CD8-positive, alpha-beta memory T cell (primary cell): ENCODE data around the gene AK4. TPM values are rescaled to one million over a fixed set of nuclear protein-coding genes. Genes with fewer than 3 reads are reported as not detected.

Experiments used
- CTCF ChIA-PET: fragments of 350-600 bp; sonication (Branson Sonifier 250); formaldehyde crosslinking; loops from one replicate; lab custom pipeline; 2021; ENCODE audit warnings: antibody characterized with exemption; lab: Charles Lee
- POLR2A ChIA-PET: fragments of 350-600 bp; sonication (Branson Sonifier 250); formaldehyde crosslinking; loops from one replicate; lab custom pipeline; 2021; ENCODE audit warnings: antibody characterized with exemption; lab: Charles Lee
- DNase-seq, 5 donors: peaks; one replicate each; pipeline versions ENCODE4 v3.0.0 to v3.0.0-alpha.2; 2020 to 2022; ENCODE audit warnings: mixed read lengths in 1 of 5
- H3K27ac ChIP-seq: one replicate; pipeline ENCODE4 v1.7.0; 2013; ENCODE audit warnings: low read depth, mild to moderate bottlenecking, low read length, moderate library complexity
- H3K27me3 ChIP-seq: 2 replicates; pipeline ENCODE4 v1.7.0; 2013; ENCODE audit warnings: low read length, mild to moderate bottlenecking; ENCODE audit not compliant: insufficient read depth, poor library complexity, severe bottlenecking
- H3K36me3 ChIP-seq: 2 replicates; pipeline ENCODE4 v1.7.0; 2013; ENCODE audit warnings: mild to moderate bottlenecking, low read length, moderate library complexity; ENCODE audit not compliant: insufficient read depth
- H3K4me1 ChIP-seq: 2 replicates; pipeline ENCODE4 v1.7.0; 2013; ENCODE audit warnings: mild to moderate bottlenecking, low read length, moderate library complexity; ENCODE audit not compliant: insufficient read depth
- H3K4me3 ChIP-seq: 2 replicates; pipeline ENCODE4 v1.7.0; 2013; ENCODE audit warnings: mild to moderate bottlenecking, low read length
- H3K9me3 ChIP-seq: 2 replicates; pipeline ENCODE4 v1.7.0; 2013; ENCODE audit warnings: mild to moderate bottlenecking, low read length
- H3K27ac Mint-ChIP-seq, 8 donors: one replicate each; pipeline ENCODE4 v1.8.0; 2020 to 2021; ENCODE audit warnings: mixed read lengths in 8 of 8, mild to moderate bottlenecking in 6 of 8, inconsistent platforms in 3 of 8, moderate library complexity in 3 of 8
- H3K27me3 Mint-ChIP-seq, 2 donors: one replicate each; pipeline ENCODE4 v1.8.0; 2020 to 2021; ENCODE audit warnings: mixed read lengths in 2 of 2, mild to moderate bottlenecking in 1 of 2, moderate library complexity in 1 of 2
- H3K36me3 Mint-ChIP-seq, 3 donors: one replicate each; pipeline ENCODE4 v1.8.0; 2020 to 2021; ENCODE audit warnings: mixed read lengths in 3 of 3, inconsistent platforms in 1 of 3, mild to moderate bottlenecking in 1 of 3
- H3K4me1 Mint-ChIP-seq, 3 donors: one replicate each; pipeline ENCODE4 v1.8.0; 2020 to 2021; ENCODE audit warnings: mixed read lengths in 3 of 3, inconsistent platforms in 1 of 3, mild to moderate bottlenecking in 1 of 3
- H3K4me3 Mint-ChIP-seq, 7 donors: one replicate each; pipeline ENCODE4 v1.8.0; 2020 to 2021; ENCODE audit warnings: mixed read lengths in 7 of 7, mild to moderate bottlenecking in 6 of 7, moderate library complexity in 4 of 7, inconsistent platforms in 2 of 7
- H3K9me3 Mint-ChIP-seq, 5 donors: one replicate each; pipeline ENCODE4 v1.8.0; 2020 to 2022; ENCODE audit warnings: mixed read lengths in 5 of 5, mild to moderate bottlenecking in 3 of 5, moderate library complexity in 2 of 5, inconsistent platforms in 1 of 5
- polyA plus RNA-seq: library from polyadenylated mRNA; unstranded; fragments of 300-500 nt; fragmentation: Illumina TruSeq; gene quantifications from one replicate; pipeline ENCODE4 v1.2.3, GENCODE V29; 2021
- total RNA-seq, 2 experiments: library from RNA; stranded (reverse); gene quantifications; one replicate each; pipeline ENCODE4 v1.2.3, GENCODE V29; 2021

AK4 gene
- total and polyA plus RNA-seq, 3 experiments from 2014 or later, result 0.08 to 32.2 (median 29.9) TPM

- POLR2A ChIA-PET, result no interaction called here
- H3K27ac Mint-ChIP-seq, result no peak overlapping the region
- H3K4me1 Mint-ChIP-seq, result peaks cover 15 to 29% (median 18%) of the 10 kb centered on the region in 3 donors
- Histone ChIP-seq H3K27me3 (no peaks in the 10 kb centered on the region), H3K9me3 (no peaks in the 10 kb centered on the region), H3K4me3 (no peak overlapping the region), H3K27ac (no peak overlapping the region), H3K4me1 (peaks cover 14% of the 10 kb centered on the region), H3K36me3 (no peaks in the 10 kb centered on the region)
- no peaks in the 10 kb centered on the region for H3K9me3 Mint-ChIP-seq
- CTCF ChIA-PET, result no interaction called here
- H3K36me3 Mint-ChIP-seq, result no peaks in the 10 kb centered on the region
- peak overlapping the region in 1 of 7 donors; percentile 54 for H3K4me3 Mint-ChIP-seq
- DNase-seq, result no peak
- peaks cover 16 to 22% of the 10 kb centered on the region in 2 donors for H3K27me3 Mint-ChIP-seq
Observed at GRCh38 chr1:65269612-65270011, 121.6 kb downstream of the AK4 start.

- Mint-ChIP-seq H3K4me3 (no peak overlapping the region), H3K36me3 (no peaks in the 10 kb centered on the region), H3K9me3 (no peaks in the 10 kb centered on the region), H3K27me3 (peaks cover 14 to 16% of the 10 kb centered on the region in 2 donors), H3K27ac (no peak overlapping the region), H3K4me1 (no peaks in the 10 kb centered on the region)
- POLR2A ChIA-PET, result no interaction called here
- no peaks in the 10 kb centered on the region for H3K4me1 ChIP-seq
- peaks cover 8% of the 10 kb centered on the region for H3K27me3 ChIP-seq
- CTCF ChIA-PET, result interaction anchor here (1.4 kb wide), 1 partner anchor 40 kb away, joined by 4 read pairs; no protein-coding TSS in a partner anchor
- no peaks in the 10 kb centered on the region for H3K9me3 ChIP-seq
- no peaks in the 10 kb centered on the region for H3K36me3 ChIP-seq
- H3K27ac ChIP-seq, result peak overlapping the region; percentile 3
- no peak for DNase-seq
- H3K4me3 ChIP-seq, result no peak overlapping the region
Observed at GRCh38 chr1:65276197-65276939, 128.4 kb downstream of the AK4 start.

- H3K9me3 Mint-ChIP-seq, result no peaks in the 10 kb centered on the region
- Histone ChIP-seq H3K27ac (peak overlapping the region; percentile 16), H3K9me3 (no peaks in the 10 kb centered on the region), H3K27me3 (peaks cover 8% of the 10 kb centered on the region), H3K36me3 (no peaks in the 10 kb centered on the region), H3K4me1 (no peaks in the 10 kb centered on the region), H3K4me3 (no peak overlapping the region)
- peaks cover 11 to 16% of the 10 kb centered on the region in 2 donors for H3K27me3 Mint-ChIP-seq
- H3K4me3 Mint-ChIP-seq, result no peak overlapping the region
- no peak for DNase-seq
- CTCF ChIA-PET, result interaction anchor here (1.4 kb wide), 1 partner anchor 42 kb away, joined by 4 read pairs; no protein-coding TSS in a partner anchor
- POLR2A ChIA-PET, result no interaction called here
- H3K4me1 Mint-ChIP-seq, result no peaks in the 10 kb centered on the region
- no peaks in the 10 kb centered on the region for H3K36me3 Mint-ChIP-seq
- H3K27ac Mint-ChIP-seq, result no peak overlapping the region
Observed at GRCh38 chr1:65277605-65278347, 129.8 kb downstream of the AK4 start.

DNA sequence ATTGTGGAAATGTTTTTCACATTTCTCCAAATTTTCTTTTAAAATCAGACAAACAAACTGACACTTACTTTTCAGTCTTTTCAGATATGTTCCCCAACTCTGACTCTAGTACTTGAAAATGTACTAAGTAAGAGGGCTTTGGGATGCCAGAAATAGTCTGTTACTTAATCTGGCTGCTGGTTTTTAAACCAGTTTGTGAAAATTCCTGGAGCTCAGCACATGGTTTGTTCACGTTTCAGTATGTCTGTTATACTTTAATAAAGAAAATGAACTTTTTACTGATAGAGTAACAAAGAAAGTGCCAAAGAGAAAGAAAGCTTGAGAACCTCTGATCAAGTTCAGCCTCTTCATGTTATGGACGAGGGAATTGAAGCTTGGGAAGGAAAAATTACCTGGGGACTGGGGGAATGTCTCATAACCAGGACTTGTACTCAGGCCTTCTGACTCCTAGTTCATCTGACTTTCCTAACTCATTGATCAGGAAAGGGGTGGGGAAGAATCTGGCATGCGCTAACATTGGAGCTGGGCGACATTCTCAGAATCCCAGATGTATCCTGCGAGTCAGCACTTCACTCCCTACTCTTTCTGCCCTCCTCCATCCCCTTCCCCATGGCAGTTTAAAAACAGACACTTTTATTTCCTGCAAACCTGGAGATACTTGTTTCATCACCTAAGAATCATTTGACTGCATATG is 130.5 kb downstream of the AK4 start:
- ChIA-PET POLR2A (no interaction called here), CTCF (no interaction called here)
- Mint-ChIP-seq H3K4me3 (no peak overlapping the region), H3K27ac (no peak overlapping the region), H3K9me3 (no peaks in the 10 kb centered on the region), H3K27me3 (peaks cover 11 to 17% of the 10 kb centered on the region in 2 donors), H3K4me1 (no peaks in the 10 kb centered on the region), H3K36me3 (no peaks in the 10 kb centered on the region)
- H3K27me3 ChIP-seq, result peaks cover 8% of the 10 kb centered on the region
- no peaks in the 10 kb centered on the region for H3K36me3 ChIP-seq
- H3K9me3 ChIP-seq, result no peaks in the 10 kb centered on the region
- no peaks in the 10 kb centered on the region for H3K4me1 ChIP-seq
- peak overlapping the region; percentile 16 for H3K27ac ChIP-seq
- no peak overlapping the region for H3K4me3 ChIP-seq
- DNase-seq, result no peak

GRCh38 chr1:65279070-65279779 is 131.2 kb downstream of the AK4 start:
- no peaks in the 10 kb centered on the region for H3K9me3 Mint-ChIP-seq
- no peak overlapping the region for H3K4me3 ChIP-seq
- H3K36me3 ChIP-seq, result no peaks in the 10 kb centered on the region
- H3K36me3 Mint-ChIP-seq, result no peaks in the 10 kb centered on the region
- peaks cover 11 to 23% of the 10 kb centered on the region in 2 donors for H3K27me3 Mint-ChIP-seq
- H3K27me3 ChIP-seq, result peaks cover 8% of the 10 kb centered on the region
- H3K4me1 Mint-ChIP-seq, result no peaks in the 10 kb centered on the region
- ChIA-PET POLR2A (no interaction called here), CTCF (no interaction called here)
- DNase-seq, result no peak
- no peaks in the 10 kb centered on the region for H3K4me1 ChIP-seq
- H3K4me3 Mint-ChIP-seq, result no peak overlapping the region
- no peak overlapping the region for H3K27ac ChIP-seq
- H3K27ac Mint-ChIP-seq, result no peak overlapping the region
- no peaks in the 10 kb centered on the region for H3K9me3 ChIP-seq

Other genes starting within 250 kb of the AK4 start
- gene JAK1, start 181.7 kb upstream of the AK4 start, total RNA-seq, result 100 to 1,000 TPM; 106 to 108 TPM
- 300 TPM for gene JAK1, start 181.7 kb upstream of the AK4 start, polyA plus RNA-seq
- 1 to 10 TPM; 5.1 to 5.6 TPM for gene DNAJC6, start 161.3 kb downstream of the AK4 start, total RNA-seq
- gene DNAJC6, start 161.3 kb downstream of the AK4 start, polyA plus RNA-seq, result 1.0 TPM